Sigmoid colon (tissue), 7 donors: Measurements from ENCODE around the gene TSPAN33. TPM values are rescaled to one million over a fixed set of nuclear protein-coding genes. Genes with fewer than 3 reads are reported as not detected.

Source experiments
- DNase-seq: peaks from one replicate; pipeline ENCODE4 v3.0.0-alpha.2; 2019
- H3K27ac ChIP-seq, 4 donors: fragments of 200-600 bp; sonication (generic); one replicate each; pipeline ENCODE4 v1.5.1; 2016 to 2019; ENCODE audit warnings: mild to moderate bottlenecking in 1 of 4
- H3K27me3 ChIP-seq, 3 donors: fragments of 200-600 bp; sonication (generic); one replicate each; pipeline ENCODE4 v1.5.1; 2019; ENCODE audit warnings: mild to moderate bottlenecking in 1 of 3
- H3K36me3 ChIP-seq, 4 donors: fragments of 200-600 bp; sonication (generic); one replicate each; pipeline ENCODE4 v1.5.1; 2016 to 2019
- H3K4me1 ChIP-seq, 4 donors: fragments of 200-600 bp; sonication (generic); one replicate each; pipeline ENCODE4 v1.5.1; 2017 to 2019
- H3K4me3 ChIP-seq, 4 donors: fragments of 200-600 bp; sonication (generic); one replicate each; pipeline ENCODE4 v1.5.1; 2017 to 2019; ENCODE audit warnings: mild to moderate bottlenecking in 2 of 4, moderate library complexity in 1 of 4
- H3K9me3 ChIP-seq, 4 donors: fragments of 200-600 bp in 3 of 4; sonication (generic) in 3 of 4; one replicate each; pipeline versions ENCODE4 v1.5.1 to v1.6.1; 2013 to 2019
- CTCF ChIP-seq, 4 experiments: fragments of 450-650 bp in 3 of 4; fragments of 200-600 bp in 1 of 4; IDR thresholded peaks; one replicate each; pipeline ENCODE4 v1.5.1; 2016 to 2019; ENCODE audit warnings: antibody characterized with exemption in 4 of 4, mild to moderate bottlenecking in 3 of 4, moderate library complexity in 2 of 4
- EP300 ChIP-seq, 4 donors: sonication (generic); formaldehyde crosslinking; IDR thresholded peaks; one replicate each; pipeline ENCODE4 v1.6.1; 2017; ENCODE audit warnings: antibody characterized with exemption in 4 of 4
- POLR2A ChIP-seq, 2 donors: fragments of 450-650 bp; IDR thresholded peaks; one replicate each; pipeline ENCODE4 v1.6.1; 2016; ENCODE audit warnings: antibody characterized with exemption in 2 of 2, mild to moderate bottlenecking in 2 of 2, moderate library complexity in 2 of 2
- POLR2AphosphoS5 ChIP-seq, 4 donors: sonication (generic); formaldehyde crosslinking; IDR thresholded peaks; one replicate each; pipeline ENCODE4 v1.6.1; 2017; ENCODE audit warnings: antibody characterized with exemption in 4 of 4
- WGBS, 2 donors: extraction: QIAGEN DNeasy Blood & Tissue Kit; methylation state at CpG; one replicate each; pipeline ENCODE4 v1.1.7; 2013; 5-methylcytosine and 5-hydroxymethylcytosine counted together
- intact Hi-C: fragments of 100-400 bp; cut with DNase I; formaldehyde crosslinking; loops from one replicate; pipeline ENCODE4 v1.15.1; 2023
- polyA plus RNA-seq, 3 donors: library from polyadenylated mRNA; stranded (reverse); fragments of 200-250 nt; gene quantifications; one replicate each; pipeline ENCODE4 v1.2.3, GENCODE V29; 2013
- total RNA-seq, 4 donors: library from RNA; depleted of rRNA; stranded (reverse); fragments of >200 nt; gene quantifications; one replicate each; pipeline ENCODE4 v1.1.0, GENCODE V29; 2016
- donor health status: healthy with polysubstance abuse.
- donor health status: Bipolar disorder and iron deficiency.
- donor health status: healthy.

TSPAN33 gene
- total and polyA plus RNA-seq, 7 donors, result 3.0 to 19.6 (median 5.8) TPM

DNA sequence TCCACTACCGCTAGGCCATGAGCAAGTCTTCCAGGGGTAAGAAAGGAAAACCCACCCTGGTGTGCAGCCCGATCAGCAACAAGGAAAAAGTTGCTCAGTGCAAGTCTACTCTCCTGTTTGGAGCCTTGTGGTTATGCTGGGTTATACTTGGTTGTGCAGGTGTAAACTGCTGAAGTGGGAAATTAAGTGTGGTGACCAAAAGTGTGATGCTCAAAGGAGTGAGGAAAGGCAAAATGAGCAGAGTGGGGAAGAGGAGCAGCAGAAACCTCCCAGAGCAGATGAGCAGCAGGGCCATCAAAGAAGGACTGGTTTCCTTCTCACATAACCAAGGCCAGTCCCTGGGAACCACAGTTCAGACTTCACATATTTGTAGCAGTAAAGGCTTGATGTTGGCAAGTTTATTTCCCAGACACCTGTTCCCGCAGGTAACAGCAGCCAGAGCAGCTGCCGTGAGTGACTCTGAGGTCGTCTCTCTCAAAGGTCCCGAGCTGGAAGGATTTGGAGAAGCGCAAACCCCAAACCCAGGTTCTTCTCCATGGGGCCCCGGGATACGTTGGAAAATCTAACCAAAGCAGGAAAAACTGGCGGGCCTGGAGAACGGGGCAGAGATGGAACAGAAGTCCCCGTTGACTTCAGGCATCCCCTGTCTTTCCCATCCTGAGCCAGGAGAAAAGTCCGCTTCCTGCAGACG is 43.3 kb downstream of the TSPAN33 start:
- Histone ChIP-seq H3K27ac (peak overlapping the region; percentile 56 to 70 (median 59)), H3K36me3 (no peaks in the 10 kb centered on the region)
- DNase-seq, result peak; percentile 70

DNA sequence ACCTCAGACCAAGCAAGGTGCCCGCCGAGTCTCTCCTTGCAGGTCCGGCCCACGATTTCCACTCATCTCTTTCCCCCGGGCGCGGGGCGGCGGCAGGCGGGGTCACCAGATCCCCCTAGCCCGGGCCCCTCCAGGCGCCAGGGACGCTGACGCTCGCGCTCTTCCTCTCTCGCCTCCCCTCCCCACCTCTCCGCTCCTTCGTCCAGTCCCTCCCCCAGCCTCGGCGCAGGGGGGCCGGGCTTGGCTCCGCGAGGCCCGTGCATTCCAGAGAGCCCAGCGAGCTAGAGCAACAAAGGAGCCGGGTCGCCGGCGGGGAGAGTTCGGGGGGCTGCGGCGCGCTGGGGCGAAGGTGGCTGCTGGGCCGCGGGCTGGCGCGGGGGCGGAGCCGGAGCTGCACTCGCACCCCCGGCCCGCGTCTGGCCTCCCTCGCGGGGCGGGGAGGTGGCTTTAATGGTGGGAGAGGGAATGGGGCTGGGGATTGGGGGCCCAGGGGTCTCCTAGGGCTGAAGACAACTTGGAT is 43.9 kb downstream of the TSPAN33 start, which contains the start of gene SMO:
SMO (plus strand) TSS at position 262 of the 520 bp plus-strand sequence. CDS start 519 bp downstream, outside the sequence.
- peak within 1 kb of the TSS; percentile 42 to 93 (median 72) for H3K4me3 ChIP-seq
- WGBS, 2 donors, result 1 to 2% methylated on average over 48 of the region's 48 CpGs
- H3K36me3 ChIP-seq, result no peaks in the 10 kb centered on the region
- peak; percentile 81 for DNase-seq
- H3K27me3 ChIP-seq, result no peaks in the 10 kb centered on the region
- no peaks in the 10 kb centered on the region for H3K9me3 ChIP-seq
- TF ChIP-seq POLR2AphosphoS5 (IDR thresholded peaks at IDR 0.05) (peak in 2 of 4 donors; percentile 33 to 34), CTCF (IDR thresholded peaks at IDR 0.05) (no peak)
- intact Hi-C loops, result loop anchor here (2.0 kb wide), 1 partner anchor 20 kb away; no protein-coding TSS in a partner anchor
- peak within 1 kb of the TSS; percentile 56 to 70 (median 59) for H3K27ac ChIP-seq
- peaks cover 0 to 27% (median 18%) of the 10 kb centered on the region in 4 donors for H3K4me1 ChIP-seq

More for the DNA sequence above, 43.3 kb downstream of the TSPAN33 start:
- intact Hi-C loops, result loop anchor here (2.0 kb wide), 1 partner anchor 19 kb away; no protein-coding TSS in a partner anchor
- no peak for TF ChIP-seq POLR2A (IDR thresholded peaks at IDR 0.05)
- TF ChIP-seq POLR2AphosphoS5 (IDR thresholded peaks at IDR 0.05), result no peak
- TF ChIP-seq EP300 (IDR thresholded peaks at IDR 0.05), result no peak
- no peak for TF ChIP-seq CTCF (IDR thresholded peaks at IDR 0.05)
- Histone ChIP-seq H3K4me3 (peak overlapping the region; percentile 42 to 93 (median 72)), H3K9me3 (no peaks in the 10 kb centered on the region), H3K27me3 (no peaks in the 10 kb centered on the region), H3K4me1 (peaks cover 0 to 27% (median 18%) of the 10 kb centered on the region in 4 donors)
- WGBS, 2 donors, result 26 to 33% methylated on average over 14 of the region's 14 CpGs

DNA sequence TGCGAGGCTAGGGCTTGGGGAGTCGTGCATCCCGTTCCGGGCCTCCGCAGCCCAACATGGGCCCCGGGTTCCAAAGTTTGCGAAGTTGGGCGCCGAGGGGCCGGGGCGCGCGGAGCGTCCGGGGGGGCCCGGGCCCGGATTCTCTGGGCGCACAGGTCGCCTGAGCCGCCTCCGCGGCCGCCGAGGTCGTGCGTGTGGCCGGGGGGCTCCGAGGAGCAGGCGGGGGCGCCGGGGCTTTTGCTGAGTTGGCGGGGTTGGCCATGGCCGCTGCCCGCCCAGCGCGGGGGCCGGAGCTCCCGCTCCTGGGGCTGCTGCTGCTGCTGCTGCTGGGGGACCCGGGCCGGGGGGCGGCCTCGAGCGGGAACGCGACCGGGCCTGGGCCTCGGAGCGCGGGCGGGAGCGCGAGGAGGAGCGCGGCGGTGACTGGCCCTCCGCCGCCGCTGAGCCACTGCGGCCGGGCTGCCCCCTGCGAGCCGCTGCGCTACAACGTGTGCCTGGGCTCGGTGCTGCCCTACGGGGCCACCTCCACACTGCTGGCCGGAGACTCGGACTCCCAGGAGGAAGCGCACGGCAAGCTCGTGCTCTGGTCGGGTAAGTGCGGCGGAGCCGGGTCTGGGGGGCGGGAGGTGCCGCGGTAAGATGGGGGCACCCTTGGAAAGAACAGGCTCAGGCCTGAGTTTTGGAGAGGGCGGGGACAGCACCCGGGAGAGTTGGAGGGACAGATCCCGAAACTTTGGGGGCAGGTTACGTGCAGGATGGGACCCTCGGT is 44.6 kb downstream of the TSPAN33 start:
- Histone ChIP-seq H3K36me3 (no peaks in the 10 kb centered on the region), H3K9me3 (no peaks in the 10 kb centered on the region), H3K4me1 (peaks cover 0 to 27% (median 18%) of the 10 kb centered on the region in 4 donors), H3K27me3 (no peaks in the 10 kb centered on the region), H3K27ac (peak overlapping the region; percentile 56 to 70 (median 59)), H3K4me3 (peak overlapping the region; percentile 42 to 93 (median 72))
- 1 to 2% methylated on average over 83 of the region's 83 CpGs for WGBS, 2 donors
- intact Hi-C loops, result loop anchor here (2.0 kb wide), 1 partner anchor 20 kb away; no protein-coding TSS in a partner anchor
- peak; percentile 69 for DNase-seq
- TF ChIP-seq POLR2AphosphoS5 (IDR thresholded peaks at IDR 0.05), result no peak
- TF ChIP-seq CTCF (IDR thresholded peaks at IDR 0.05), result no peak

DNA sequence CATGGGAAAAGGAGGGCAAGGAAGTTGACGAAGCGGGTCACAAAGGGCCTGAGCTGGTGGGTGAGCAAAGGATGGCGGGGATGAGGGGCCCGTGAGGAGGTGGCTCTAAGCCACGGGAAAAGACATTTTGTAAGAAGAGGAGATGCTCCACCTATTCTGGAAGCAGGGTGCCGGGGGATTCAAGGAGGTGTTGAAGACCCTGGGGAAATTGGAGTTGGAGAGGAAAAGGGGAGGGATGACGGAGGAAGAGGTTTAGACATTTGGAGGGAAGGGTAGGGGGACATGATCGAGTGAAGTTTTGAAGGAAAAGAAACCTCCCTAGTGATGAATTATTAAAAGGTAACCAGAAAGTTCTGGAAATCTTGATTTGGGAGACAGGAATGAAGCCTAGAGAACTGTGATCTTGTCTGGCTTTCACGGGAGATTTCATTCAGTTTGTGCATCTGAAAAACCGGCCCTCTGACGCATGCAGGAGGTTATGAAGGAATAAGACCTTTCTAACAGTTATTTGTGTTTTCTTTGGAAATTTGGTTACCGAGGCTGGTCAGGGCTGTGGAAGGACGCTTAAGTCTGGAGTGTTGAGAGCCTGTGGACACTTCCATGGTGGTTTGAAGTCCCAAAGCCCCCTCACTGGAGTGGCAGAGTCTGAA is 45.3 kb downstream of the TSPAN33 start:
- peak; percentile 7 for DNase-seq
- H3K4me3 ChIP-seq, result peak overlapping the region; percentile 42 to 93 (median 72)
- peak overlapping the region in 1 of 4 donors; percentile 58 for H3K27ac ChIP-seq
- WGBS, 2 donors, result 51 to 61% methylated on average over 13 of the region's 13 CpGs
- no peak for TF ChIP-seq EP300 (IDR thresholded peaks at IDR 0.05)
- TF ChIP-seq POLR2AphosphoS5 (IDR thresholded peaks at IDR 0.05), result no peak
- TF ChIP-seq POLR2A (IDR thresholded peaks at IDR 0.05), result no peak
- no peak for TF ChIP-seq CTCF (IDR thresholded peaks at IDR 0.05)
- H3K4me1 ChIP-seq, result peaks cover 0 to 27% (median 18%) of the 10 kb centered on the region in 4 donors
- H3K36me3 ChIP-seq, result no peaks in the 10 kb centered on the region
- H3K27me3 ChIP-seq, result no peaks in the 10 kb centered on the region
- no peaks in the 10 kb centered on the region for H3K9me3 ChIP-seq
- intact Hi-C loops, result loop anchor here (2.0 kb wide), 1 partner anchor 21 kb away; no protein-coding TSS in a partner anchor
